Effector memory CD8-positive, alpha-beta T cell (primary cell): Measurements from ENCODE around the gene DPP10.

Experiments used
- ATAC-seq: fragments of 150-1000 bp; cut with Tn5 transposase; replicated peaks from 2 replicates; pipeline ENCODE4 v1.10.0; 2021; ENCODE audit warnings: mild to moderate bottlenecking, moderate library complexity
- DNase-seq, 3 experiments: peaks; one replicate each; pipeline ENCODE4 v3.0.0; 2021
- H3K27ac Mint-ChIP-seq, 2 donors: one replicate each; pipeline ENCODE4 v1.8.0; 2022; ENCODE audit warnings: mild to moderate bottlenecking in 2 of 2, mixed read lengths in 2 of 2, moderate library complexity in 2 of 2
- H3K27me3 Mint-ChIP-seq, 2 donors: one replicate each; pipeline ENCODE4 v1.8.0; 2022; ENCODE audit warnings: mixed read lengths in 2 of 2
- H3K36me3 Mint-ChIP-seq: one replicate; pipeline ENCODE4 v1.8.0; 2022; ENCODE audit warnings: mild to moderate bottlenecking, moderate library complexity, mixed read lengths; ENCODE audit not compliant: insufficient read depth
- H3K4me1 Mint-ChIP-seq, 2 donors: one replicate each; pipeline ENCODE4 v1.8.0; 2022; ENCODE audit warnings: low read depth in 2 of 2, mixed read lengths in 2 of 2
- H3K4me3 Mint-ChIP-seq, 2 donors: one replicate each; pipeline ENCODE4 v1.8.0; 2022; ENCODE audit warnings: mild to moderate bottlenecking in 2 of 2, mixed read lengths in 2 of 2, moderate library complexity in 2 of 2
- H3K9me3 Mint-ChIP-seq, 2 donors: one replicate each; pipeline ENCODE4 v1.8.0; 2022; ENCODE audit warnings: mixed read lengths in 2 of 2

DPP10 gene

GRCh38 chr2:114526841-114527240, 84.4 kb downstream of the DPP10 start:
- Mint-ChIP-seq H3K27ac (no peak overlapping the region), H3K9me3 (peaks cover 0 to 7% of the 10 kb centered on the region in 2 donors), H3K4me3 (no peak overlapping the region), H3K36me3 (no peaks in the 10 kb centered on the region), H3K27me3 (no peaks in the 10 kb centered on the region), H3K4me1 (no peaks in the 10 kb centered on the region)
- ATAC-seq (no peak), DNase-seq (no peak)

- Mint-ChIP-seq H3K27ac (no peak overlapping the region), H3K36me3 (no peaks in the 10 kb centered on the region), H3K4me1 (no peaks in the 10 kb centered on the region), H3K4me3 (no peak overlapping the region), H3K27me3 (no peaks in the 10 kb centered on the region), H3K9me3 (peaks cover 0 to 7% of the 10 kb centered on the region in 2 donors)
- DNase-seq (no peak), ATAC-seq (no peak)
These were observed 85.0 kb downstream of the DPP10 start for GRCh38 chr2:114527330-114527983.

GRCh38 chr2:114534116-114535084, 92.0 kb downstream of the DPP10 start:
- DNase-seq = no peak
- H3K9me3 Mint-ChIP-seq = peaks cover 0 to under 1% of the 10 kb centered on the region in 2 donors
- no peaks in the 10 kb centered on the region for H3K36me3 Mint-ChIP-seq
- no peak for ATAC-seq
- no peak overlapping the region for H3K27ac Mint-ChIP-seq
- H3K27me3 Mint-ChIP-seq = no peaks in the 10 kb centered on the region
- no peak overlapping the region for H3K4me3 Mint-ChIP-seq
- no peaks in the 10 kb centered on the region for H3K4me1 Mint-ChIP-seq

GRCh38 chr2:114537777-114538176, 95.3 kb downstream of the DPP10 start:
- no peak for DNase-seq
- Mint-ChIP-seq H3K36me3 (no peaks in the 10 kb centered on the region), H3K4me1 (no peaks in the 10 kb centered on the region), H3K9me3 (no peaks in the 10 kb centered on the region), H3K27ac (no peak overlapping the region), H3K27me3 (no peaks in the 10 kb centered on the region), H3K4me3 (no peak overlapping the region)
- no peak for ATAC-seq

GRCh38 chr2:114542695-114543094, 100.3 kb downstream of the DPP10 start:
- H3K27ac Mint-ChIP-seq = no peak overlapping the region
- H3K4me3 Mint-ChIP-seq = no peak overlapping the region
- DNase-seq (no peak), ATAC-seq (no peak)
- H3K9me3 Mint-ChIP-seq = peaks cover 1 to 7% of the 10 kb centered on the region in 2 donors
- peaks cover 4% of the 10 kb centered on the region for H3K36me3 Mint-ChIP-seq
- H3K27me3 Mint-ChIP-seq = peaks cover 0 to 6% of the 10 kb centered on the region in 2 donors
- H3K4me1 Mint-ChIP-seq = no peaks in the 10 kb centered on the region

DNA sequence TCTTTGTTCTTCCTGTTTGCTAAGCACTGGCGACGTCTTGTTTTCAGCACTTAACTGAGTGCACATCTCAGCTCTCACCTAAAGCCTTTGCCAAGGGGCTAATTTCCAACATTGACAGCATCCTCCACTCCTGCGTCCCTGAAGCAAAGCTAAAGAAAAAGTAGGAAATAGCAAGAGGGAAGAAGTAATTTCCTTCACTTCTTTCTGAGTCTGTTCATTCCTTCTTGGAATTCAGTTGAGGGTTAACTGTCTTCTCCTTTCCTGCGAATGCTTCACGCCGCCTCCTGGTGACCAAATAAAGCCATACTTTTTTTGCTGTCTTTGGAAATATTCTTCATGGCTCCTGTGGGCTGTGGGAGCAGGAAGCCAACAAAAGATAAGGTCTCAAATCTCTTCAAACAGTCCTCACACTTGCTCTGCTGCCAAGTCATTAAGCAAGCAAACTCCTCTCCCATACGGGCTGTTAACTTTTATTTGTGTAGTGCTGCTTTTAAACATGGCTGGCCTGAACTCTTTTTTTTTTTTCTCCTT, 100.9 kb downstream of the DPP10 start:
- Mint-ChIP-seq H3K36me3 (peaks cover 4% of the 10 kb centered on the region), H3K4me1 (no peaks in the 10 kb centered on the region), H3K27ac (no peak overlapping the region), H3K27me3 (peaks cover 0 to 6% of the 10 kb centered on the region in 2 donors), H3K4me3 (no peak overlapping the region), H3K9me3 (peaks cover 1 to 7% of the 10 kb centered on the region in 2 donors)
- DNase-seq = no peak
- no peak for ATAC-seq

DNA sequence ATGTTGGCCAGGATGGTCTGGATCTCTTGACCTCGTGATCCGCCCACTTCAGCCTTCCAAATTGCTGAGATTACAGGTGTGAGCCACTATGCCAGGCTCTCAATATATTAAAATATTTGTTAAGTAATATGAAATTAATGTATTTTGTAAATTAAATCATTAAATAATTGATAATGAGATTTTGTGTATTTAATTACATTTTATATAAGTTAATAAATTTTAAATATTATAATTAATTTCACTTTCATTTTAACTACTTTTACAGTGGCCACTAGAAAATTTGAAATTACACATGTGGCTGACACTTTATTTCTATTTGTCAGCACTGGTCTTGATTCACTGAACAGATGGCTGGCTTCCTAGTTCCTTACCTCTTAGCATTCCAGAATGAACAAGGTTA, 102.6 kb downstream of the DPP10 start:
- ATAC-seq (no peak), DNase-seq (no peak)
- Mint-ChIP-seq H3K4me1 (no peaks in the 10 kb centered on the region), H3K4me3 (no peak overlapping the region), H3K36me3 (peaks cover 4% of the 10 kb centered on the region), H3K27ac (no peak overlapping the region), H3K9me3 (peaks cover 1 to 7% of the 10 kb centered on the region in 2 donors), H3K27me3 (peaks cover 0 to 6% of the 10 kb centered on the region in 2 donors)

GRCh38 chr2:114546531-114546930, 104.1 kb downstream of the DPP10 start:
- no peak overlapping the region for H3K4me3 Mint-ChIP-seq

GRCh38 chr2:114548151-114548550, 105.7 kb downstream of the DPP10 start:
- Mint-ChIP-seq H3K27ac (no peak overlapping the region), H3K9me3 (peaks cover 1 to 7% of the 10 kb centered on the region in 2 donors), H3K27me3 (peaks cover 0 to 6% of the 10 kb centered on the region in 2 donors), H3K36me3 (peaks cover 4% of the 10 kb centered on the region), H3K4me1 (no peaks in the 10 kb centered on the region), H3K4me3 (no peak overlapping the region)
- no peak for ATAC-seq
- no peak for DNase-seq

More at GRCh38 chr2:114546531-114546930, 104.1 kb downstream of the DPP10 start:
- Mint-ChIP-seq H3K4me1 (no peaks in the 10 kb centered on the region), H3K27me3 (peaks cover 0 to 6% of the 10 kb centered on the region in 2 donors), H3K27ac (no peak overlapping the region), H3K9me3 (peaks cover 1 to 7% of the 10 kb centered on the region in 2 donors), H3K36me3 (peaks cover 4% of the 10 kb centered on the region)
- ATAC-seq (no peak), DNase-seq (no peak)

- Mint-ChIP-seq H3K9me3 (peaks cover 0 to 1% of the 10 kb centered on the region in 2 donors), H3K4me3 (no peak overlapping the region), H3K27ac (no peak overlapping the region), H3K27me3 (peaks cover 0 to 6% of the 10 kb centered on the region in 2 donors), H3K4me1 (no peaks in the 10 kb centered on the region), H3K36me3 (peaks cover 4% of the 10 kb centered on the region)
- no peak for DNase-seq
- no peak for ATAC-seq
These were observed 107.9 kb downstream of the DPP10 start for GRCh38 chr2:114550364-114550763.

DNA sequence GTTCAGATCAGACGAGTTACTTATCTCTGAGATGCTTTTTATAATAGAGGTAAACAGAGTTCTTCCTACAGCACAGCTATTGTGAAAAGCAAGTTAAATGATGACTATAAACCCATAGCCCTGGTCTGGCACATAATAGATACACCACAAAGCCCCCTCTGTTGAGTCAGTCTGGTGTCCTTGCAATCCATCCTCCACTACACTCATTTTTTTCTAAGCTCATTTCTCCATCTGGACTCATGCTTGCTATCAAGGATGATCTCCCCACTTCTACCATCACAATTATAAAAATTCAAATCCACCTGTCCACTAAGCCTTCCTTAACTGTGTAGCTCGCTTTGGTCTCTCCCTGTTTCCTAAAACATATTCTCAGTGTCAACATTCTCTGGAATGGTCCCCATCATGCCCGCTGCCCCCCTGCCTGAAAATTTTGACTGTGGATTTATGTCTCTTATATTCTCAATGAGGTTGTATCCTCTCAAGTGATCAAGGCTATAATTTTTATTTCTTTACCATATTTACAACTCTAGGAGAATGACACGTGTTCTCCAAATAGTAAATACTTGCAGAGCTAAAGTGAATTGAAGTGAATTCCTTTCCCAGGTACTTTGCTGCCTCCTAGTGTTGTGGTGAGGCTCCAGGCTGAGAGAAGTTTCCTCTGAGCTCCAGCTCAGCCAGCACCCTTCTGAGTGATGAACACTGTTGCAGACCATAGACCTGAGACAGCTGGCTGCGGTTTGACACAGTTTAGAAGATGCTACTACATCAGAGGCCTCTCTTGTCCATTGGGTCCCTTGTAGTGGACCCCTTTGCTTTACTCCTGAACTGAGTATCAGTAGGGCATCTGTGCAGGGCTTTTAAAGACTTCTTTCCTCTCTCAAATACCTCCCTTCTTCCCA, 108.7 kb downstream of the DPP10 start:
- peaks cover under 1 to 1% of the 10 kb centered on the region in 2 donors for H3K9me3 Mint-ChIP-seq
- no peak for DNase-seq
- H3K27ac Mint-ChIP-seq = no peak overlapping the region
- peaks cover 4% of the 10 kb centered on the region for H3K36me3 Mint-ChIP-seq
- H3K27me3 Mint-ChIP-seq = peaks cover 0 to 6% of the 10 kb centered on the region in 2 donors
- no peak for ATAC-seq
- H3K4me3 Mint-ChIP-seq = no peak overlapping the region
- H3K4me1 Mint-ChIP-seq = no peaks in the 10 kb centered on the region

GRCh38 chr2:114553027-114553426, 110.6 kb downstream of the DPP10 start:
- Mint-ChIP-seq H3K36me3 (no peaks in the 10 kb centered on the region), H3K9me3 (peaks cover 0 to 7% of the 10 kb centered on the region in 2 donors), H3K4me1 (no peaks in the 10 kb centered on the region), H3K4me3 (no peak overlapping the region), H3K27me3 (no peaks in the 10 kb centered on the region), H3K27ac (no peak overlapping the region)
- no peak for DNase-seq
- no peak for ATAC-seq

DNA sequence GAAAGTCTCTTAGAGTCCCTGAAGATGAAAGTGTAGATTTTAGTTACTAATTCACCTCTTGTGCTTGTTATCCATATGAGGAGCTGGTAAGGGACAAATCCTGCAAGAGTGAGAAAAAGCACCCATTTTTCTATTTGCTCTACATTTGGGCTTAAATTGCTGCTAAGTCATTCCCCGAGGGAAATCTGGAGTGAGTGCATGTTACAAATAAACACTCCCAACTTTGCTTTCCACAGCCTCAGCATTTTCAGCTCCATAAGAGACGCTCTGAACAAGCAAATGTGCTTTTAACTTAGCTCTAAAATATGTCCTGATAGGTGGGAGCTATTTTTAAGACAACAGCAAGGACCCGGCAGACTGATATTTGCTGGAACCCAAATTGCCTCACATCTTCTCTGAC, 126.7 kb downstream of the DPP10 start:
- Mint-ChIP-seq H3K4me3 (no peak overlapping the region), H3K36me3 (no peaks in the 10 kb centered on the region), H3K4me1 (no peaks in the 10 kb centered on the region), H3K9me3 (peaks cover 0 to 4% of the 10 kb centered on the region in 2 donors), H3K27ac (no peak overlapping the region), H3K27me3 (no peaks in the 10 kb centered on the region)
- ATAC-seq = no peak
- DNase-seq = no peak
